ENCODE measurements around the gene CRACR2B. TPM values are rescaled to one million over a fixed set of nuclear protein-coding genes. Genes with fewer than 3 reads are reported as not detected.

Gene CRACR2B
- total and polyA plus RNA-seq, 2 of the 13 experiments (the other 11 are each of a cell fraction or from before 2014, with no cell fraction given) = 14.9 to 21.0 TPM

DNA sequence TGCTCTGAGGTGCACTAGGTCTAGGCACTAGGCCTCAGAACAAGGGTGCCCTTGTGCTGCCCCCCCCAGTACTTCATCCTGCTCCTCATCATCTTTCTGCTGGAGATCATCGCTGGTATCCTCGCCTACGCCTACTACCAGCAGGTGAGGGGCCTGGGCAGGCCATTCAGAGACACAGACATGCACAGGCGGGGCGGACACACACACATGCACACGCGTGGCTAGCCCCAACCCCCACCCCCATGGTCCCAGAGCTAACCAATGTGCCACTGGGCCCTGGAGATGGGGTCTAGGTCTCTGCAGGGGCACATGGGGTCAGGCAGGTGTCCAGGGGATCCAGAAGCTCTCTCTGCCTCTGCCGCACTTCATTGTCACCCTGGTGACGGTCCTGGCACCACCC lies 9.0 kb downstream of the CRACR2B start:
- DNase-seq (ENCODE audit: low spot score) (no peak), FAIRE-seq (no peak), ATAC-seq (no peak)
- TF ChIP-seq AGO1 (IDR thresholded peaks at IDR 0.05; ENCODE audit: low read depth, low read length, poor library complexity, severe bottlenecking) = peak; percentile 23
- TF ChIP-seq ONECUT2 (CRISPR knock-in tag; IDR thresholded peaks at IDR 0.05) = no peak
- TF ChIP-seq POLR2AphosphoS5 (IDR thresholded peaks at IDR 0.05; ENCODE audit: low read depth, low read length) = 0 out of 2 replicates have a peak, but pooled peaks have one; percentile 15
- peak; percentile 55 for TF ChIP-seq AGO2 (optimal IDR thresholded peaks at IDR 0.05; ENCODE audit: low read depth, low read length)
- peak; percentile 54; the same call in 1 of the 2 replicates for TF ChIP-seq POLR2G (IDR thresholded peaks at IDR 0.05; ENCODE audit: low read depth, low read length)
- TF ChIP-seq RBFOX2 (IDR thresholded peaks at IDR 0.05; ENCODE audit: low read depth, low read length) = peak; percentile 32
- TF ChIP-seq MLLT10 (CRISPR knock-in tag; IDR thresholded peaks at IDR 0.05) = no peak
- no peak for TF ChIP-seq REPIN1 (CRISPR knock-in tag; IDR thresholded peaks at IDR 0.05; ENCODE audit: borderline replicate concordance, low read depth)
- TF ChIP-seq SMAD3 (CRISPR knock-in tag; IDR thresholded peaks at IDR 0.05) = no peak
- 0 out of 2 replicates have a peak, but pooled peaks have one; percentile 33 for TF ChIP-seq ZNF780A (CRISPR knock-in tag; IDR thresholded peaks at IDR 0.05)
- peaks cover 73% of the 10 kb centered on the region for H3K4me1 ChIP-seq (ENCODE audit: insufficient read depth, low read length)
- no peak overlapping the region for H3K4me3 ChIP-seq (replicated peaks in 1 of 3; ENCODE audit: insufficient read depth in 1 of 3, low read depth in 2 of 3, low read length in 3 of 3)
- 80% methylated on average over 1 of the region's 9 CpGs for WGBS (ENCODE audit: low lambda C conversion rate)
- CTCF ChIA-PET (ENCODE audit: low intra/inter-chr PET ratio, low total read pairs) = no interaction called here
- no peaks in the 10 kb centered on the region for H3K27me3 ChIP-seq (ENCODE audit: control insufficient read depth in 1 of 2, insufficient read depth in 2 of 2, low read length in 2 of 2)
- peaks cover 20% of the 10 kb centered on the region; the same call in 1 of the 2 replicates for H4K20me1 ChIP-seq (ENCODE audit: insufficient read depth, low read length)
- H3K36me3 ChIP-seq (replicated peaks in 1 of 2; ENCODE audit: control insufficient read depth in 1 of 2, insufficient read depth in 2 of 2, low read length in 2 of 2) = peaks cover 9 to 36% of the 10 kb centered on the region in 2 experiments
- in situ Hi-C loops (cut with HindIII; ENCODE audit: extremely low pct_ligation_motif_present, low pct_unique_long_range_greater_than_20kb) (no loop called here), intact Hi-C loops (cut with micrococcal nuclease; ENCODE audit: unreplicated experiment) (no loop called here)
- POLR2A ChIA-PET = interaction anchor here (11.1 to 16.1 kb wide), 2 partner anchors 7 to 18 kb away, joined by 141 to 264 read pairs; partner anchors contain the start of genes CD151, CRACR2B and PNPLA2
- H3K4me2 ChIP-seq (ENCODE audit: low read depth, low read length) = no peak overlapping the region
- no peak overlapping the region for H3K9ac ChIP-seq (ENCODE audit: insufficient read depth, low read depth, low read length)
- no peaks in the 10 kb centered on the region for H3K9me3 ChIP-seq (ENCODE audit: low read length)
- H3K27ac ChIP-seq (ENCODE audit: extremely low read length, insufficient read depth, low read length) = no peak overlapping the region
- H2AFZ ChIP-seq (ENCODE audit: low read length) = no peak overlapping the region
- H3K79me2 ChIP-seq (ENCODE audit: insufficient read depth, low read length) = peaks cover 30% of the 10 kb centered on the region
- no TSS peak for BruUV-seq (replicated peaks)

All from HepG2 (cell line).